CD8-positive, alpha-beta memory T cell (primary cell): Measurements from ENCODE around the gene RREB1. TPM values are rescaled to one million over a fixed set of nuclear protein-coding genes. Genes with fewer than 3 reads are reported as not detected.

ENCODE experiments used
- CTCF ChIA-PET: fragments of 350-600 bp; sonication (Branson Sonifier 250); formaldehyde crosslinking; loops from one replicate; lab custom pipeline; 2021; ENCODE audit warnings: antibody characterized with exemption; lab: Charles Lee
- POLR2A ChIA-PET: fragments of 350-600 bp; sonication (Branson Sonifier 250); formaldehyde crosslinking; loops from one replicate; lab custom pipeline; 2021; ENCODE audit warnings: antibody characterized with exemption; lab: Charles Lee
- DNase-seq, 5 donors: peaks; one replicate each; pipeline versions ENCODE4 v3.0.0 to v3.0.0-alpha.2; 2020 to 2022; ENCODE audit warnings: mixed read lengths in 1 of 5
- H3K27ac ChIP-seq: one replicate; pipeline ENCODE4 v1.7.0; 2013; ENCODE audit warnings: low read depth, mild to moderate bottlenecking, low read length, moderate library complexity
- H3K27me3 ChIP-seq: 2 replicates; pipeline ENCODE4 v1.7.0; 2013; ENCODE audit warnings: low read length, mild to moderate bottlenecking; ENCODE audit not compliant: insufficient read depth, poor library complexity, severe bottlenecking
- H3K36me3 ChIP-seq: 2 replicates; pipeline ENCODE4 v1.7.0; 2013; ENCODE audit warnings: mild to moderate bottlenecking, low read length, moderate library complexity; ENCODE audit not compliant: insufficient read depth
- H3K4me1 ChIP-seq: 2 replicates; pipeline ENCODE4 v1.7.0; 2013; ENCODE audit warnings: mild to moderate bottlenecking, low read length, moderate library complexity; ENCODE audit not compliant: insufficient read depth
- H3K4me3 ChIP-seq: 2 replicates; pipeline ENCODE4 v1.7.0; 2013; ENCODE audit warnings: mild to moderate bottlenecking, low read length
- H3K9me3 ChIP-seq: 2 replicates; pipeline ENCODE4 v1.7.0; 2013; ENCODE audit warnings: mild to moderate bottlenecking, low read length
- H3K27ac Mint-ChIP-seq, 8 donors: one replicate each; pipeline ENCODE4 v1.8.0; 2020 to 2021; ENCODE audit warnings: mixed read lengths in 8 of 8, mild to moderate bottlenecking in 6 of 8, inconsistent platforms in 3 of 8, moderate library complexity in 3 of 8
- H3K27me3 Mint-ChIP-seq, 2 donors: one replicate each; pipeline ENCODE4 v1.8.0; 2020 to 2021; ENCODE audit warnings: mixed read lengths in 2 of 2, mild to moderate bottlenecking in 1 of 2, moderate library complexity in 1 of 2
- H3K36me3 Mint-ChIP-seq, 3 donors: one replicate each; pipeline ENCODE4 v1.8.0; 2020 to 2021; ENCODE audit warnings: mixed read lengths in 3 of 3, inconsistent platforms in 1 of 3, mild to moderate bottlenecking in 1 of 3
- H3K4me1 Mint-ChIP-seq, 3 donors: one replicate each; pipeline ENCODE4 v1.8.0; 2020 to 2021; ENCODE audit warnings: mixed read lengths in 3 of 3, inconsistent platforms in 1 of 3, mild to moderate bottlenecking in 1 of 3
- H3K4me3 Mint-ChIP-seq, 7 donors: one replicate each; pipeline ENCODE4 v1.8.0; 2020 to 2021; ENCODE audit warnings: mixed read lengths in 7 of 7, mild to moderate bottlenecking in 6 of 7, moderate library complexity in 4 of 7, inconsistent platforms in 2 of 7
- H3K9me3 Mint-ChIP-seq, 5 donors: one replicate each; pipeline ENCODE4 v1.8.0; 2020 to 2022; ENCODE audit warnings: mixed read lengths in 5 of 5, mild to moderate bottlenecking in 3 of 5, moderate library complexity in 2 of 5, inconsistent platforms in 1 of 5
- polyA plus RNA-seq: library from polyadenylated mRNA; unstranded; fragments of 300-500 nt; fragmentation: Illumina TruSeq; gene quantifications from one replicate; pipeline ENCODE4 v1.2.3, GENCODE V29; 2021
- total RNA-seq, 2 experiments: library from RNA; stranded (reverse); gene quantifications; one replicate each; pipeline ENCODE4 v1.2.3, GENCODE V29; 2021

RREB1 gene
- total and polyA plus RNA-seq, 3 experiments from 2014 or later, result 8.5 to 18.7 (median 17.7) TPM

GRCh38 chr6:7085911-7086310 is 21.9 kb upstream of the RREB1 start:
- Histone ChIP-seq H3K4me1 (peaks cover 26% of the 10 kb centered on the region), H3K9me3 (no peaks in the 10 kb centered on the region), H3K4me3 (no peak overlapping the region), H3K27ac (no peak overlapping the region), H3K27me3 (no peaks in the 10 kb centered on the region), H3K36me3 (no peaks in the 10 kb centered on the region)
- CTCF ChIA-PET, result interaction anchor here (0.7 to 3.2 kb wide), 5 partner anchors 9 to 166 kb away, joined by 3 to 18 read pairs (median 8); partner anchors contain the start of gene RREB1
- no peak for DNase-seq
- Mint-ChIP-seq H3K27me3 (no peaks in the 10 kb centered on the region), H3K9me3 (no peaks in the 10 kb centered on the region), H3K27ac (peak overlapping the region in 4 of 8 donors; percentile 82 to 93 (median 86)), H3K36me3 (peaks cover 0 to 2% (median 0%) of the 10 kb centered on the region in 3 donors), H3K4me3 (peak overlapping the region in 5 of 7 donors; percentile 80 to 87 (median 84)), H3K4me1 (peaks cover 24 to 28% (median 26%) of the 10 kb centered on the region in 3 donors)
- POLR2A ChIA-PET, result interaction anchor here (0.6 to 2.9 kb wide), 4 partner anchors 20 to 476 kb away, joined by 3 to 15 read pairs (median 6); partner anchors contain the start of gene RREB1

GRCh38 chr6:7086488-7086887 is 21.3 kb upstream of the RREB1 start:
- H3K36me3 Mint-ChIP-seq, result peaks cover 0 to 2% (median 0%) of the 10 kb centered on the region in 3 donors
- Histone ChIP-seq H3K4me1 (peaks cover 26% of the 10 kb centered on the region), H3K9me3 (no peaks in the 10 kb centered on the region), H3K4me3 (peak overlapping the region; percentile 21), H3K36me3 (no peaks in the 10 kb centered on the region), H3K27ac (no peak overlapping the region), H3K27me3 (no peaks in the 10 kb centered on the region)
- H3K9me3 Mint-ChIP-seq, result no peaks in the 10 kb centered on the region
- ChIA-PET CTCF (interaction anchor here (0.7 to 3.2 kb wide), 8 partner anchors 9 to 166 kb away, joined by 3 to 18 read pairs (median 6); partner anchors contain the start of gene RREB1), POLR2A (interaction anchor here (0.6 to 2.9 kb wide), 5 partner anchors 20 to 477 kb away, joined by 3 to 15 read pairs (median 3); partner anchors contain the start of gene RREB1)
- DNase-seq, result peak in 3 of 5 donors; percentile 36 to 57 (median 50)
- peaks cover 24 to 28% (median 26%) of the 10 kb centered on the region in 3 donors for H3K4me1 Mint-ChIP-seq
- peak overlapping the region; percentile 68 to 92 (median 84) for H3K4me3 Mint-ChIP-seq
- peak overlapping the region; percentile 62 to 97 (median 86) for H3K27ac Mint-ChIP-seq
- no peaks in the 10 kb centered on the region for H3K27me3 Mint-ChIP-seq

- POLR2A ChIA-PET, result interaction anchor here (1.2 to 2.9 kb wide), 4 partner anchors 13 to 25 kb away, joined by 3 to 15 read pairs (median 7); partner anchors contain the start of gene RREB1
- H3K27ac ChIP-seq, result no peak overlapping the region
- H3K9me3 ChIP-seq, result no peaks in the 10 kb centered on the region
- H3K27me3 ChIP-seq, result no peaks in the 10 kb centered on the region
- H3K4me1 Mint-ChIP-seq, result peaks cover 24 to 28% (median 26%) of the 10 kb centered on the region in 3 donors
- peaks cover 26% of the 10 kb centered on the region for H3K4me1 ChIP-seq
- H3K4me3 Mint-ChIP-seq, result peak overlapping the region; percentile 68 to 92 (median 84)
- H3K36me3 Mint-ChIP-seq, result peaks cover 0 to 2% (median 0%) of the 10 kb centered on the region in 3 donors
- DNase-seq, result no peak
- CTCF ChIA-PET, result interaction anchor here (1.1 to 3.2 kb wide), 9 partner anchors 10 to 328 kb away, joined by 3 to 18 read pairs (median 5); partner anchors contain the start of gene RREB1
- peak overlapping the region; percentile 21 for H3K4me3 ChIP-seq
- H3K9me3 Mint-ChIP-seq, result no peaks in the 10 kb centered on the region
- no peaks in the 10 kb centered on the region for H3K36me3 ChIP-seq
- H3K27ac Mint-ChIP-seq, result peak overlapping the region; percentile 62 to 97 (median 86)
- no peaks in the 10 kb centered on the region for H3K27me3 Mint-ChIP-seq
These were observed 20.7 kb upstream of the RREB1 start for GRCh38 chr6:7087066-7087465.

GRCh38 chr6:7087491-7087979 is 20.2 kb upstream of the RREB1 start:
- H3K27ac ChIP-seq, result no peak overlapping the region
- peaks cover 0 to 2% (median 0%) of the 10 kb centered on the region in 3 donors for H3K36me3 Mint-ChIP-seq
- peak overlapping the region; percentile 21 for H3K4me3 ChIP-seq

GRCh38 chr6:7088076-7088742 is 19.6 kb upstream of the RREB1 start:
- no peaks in the 10 kb centered on the region for H3K27me3 ChIP-seq
- CTCF ChIA-PET, result interaction anchor here (1.1 to 3.2 kb wide), 8 partner anchors 11 to 329 kb away, joined by 3 to 18 read pairs (median 6); partner anchors contain the start of gene RREB1
- H3K4me3 ChIP-seq, result no peak overlapping the region
- H3K4me1 ChIP-seq, result peaks cover 26% of the 10 kb centered on the region
- Mint-ChIP-seq H3K27me3 (no peaks in the 10 kb centered on the region), H3K4me1 (peaks cover 24 to 28% (median 26%) of the 10 kb centered on the region in 3 donors), H3K4me3 (peak overlapping the region; percentile 68 to 92 (median 84)), H3K9me3 (no peaks in the 10 kb centered on the region), H3K27ac (peak overlapping the region; percentile 43 to 97 (median 80)), H3K36me3 (peaks cover 0 to 2% (median 0%) of the 10 kb centered on the region in 3 donors)
- no peaks in the 10 kb centered on the region for H3K36me3 ChIP-seq
- no peak for DNase-seq
- POLR2A ChIA-PET, result interaction anchor here (1.2 to 2.9 kb wide), 4 partner anchors 15 to 24 kb away, joined by 3 to 15 read pairs (median 7); partner anchors contain the start of gene RREB1
- H3K9me3 ChIP-seq, result no peaks in the 10 kb centered on the region
- H3K27ac ChIP-seq, result no peak overlapping the region

More at GRCh38 chr6:7087491-7087979, 20.2 kb upstream of the RREB1 start:
- Mint-ChIP-seq H3K27ac (peak overlapping the region; percentile 43 to 97 (median 83)), H3K4me1 (peaks cover 24 to 28% (median 26%) of the 10 kb centered on the region in 3 donors), H3K27me3 (no peaks in the 10 kb centered on the region), H3K9me3 (no peaks in the 10 kb centered on the region), H3K4me3 (peak overlapping the region; percentile 68 to 92 (median 84))
- Histone ChIP-seq H3K9me3 (no peaks in the 10 kb centered on the region), H3K27me3 (no peaks in the 10 kb centered on the region), H3K36me3 (no peaks in the 10 kb centered on the region), H3K4me1 (peaks cover 26% of the 10 kb centered on the region)
- POLR2A ChIA-PET, result interaction anchor here (1.2 to 2.9 kb wide), 4 partner anchors 14 to 24 kb away, joined by 3 to 15 read pairs (median 7); partner anchors contain the start of gene RREB1
- CTCF ChIA-PET, result interaction anchor here (1.1 to 3.2 kb wide), 9 partner anchors 10 to 328 kb away, joined by 3 to 18 read pairs (median 5); partner anchors contain the start of gene RREB1
- DNase-seq, result peak in 2 of 5 donors; percentile 40 to 53

- Mint-ChIP-seq H3K36me3 (peaks cover 0 to 1% (median 0%) of the 10 kb centered on the region in 3 donors), H3K4me1 (peaks cover 0 to 3% (median 0%) of the 10 kb centered on the region in 3 donors), H3K27me3 (peaks cover 4 to 5% of the 10 kb centered on the region in 2 donors), H3K9me3 (no peaks in the 10 kb centered on the region), H3K27ac (no peak overlapping the region), H3K4me3 (no peak overlapping the region)
- Histone ChIP-seq H3K27me3 (no peaks in the 10 kb centered on the region), H3K36me3 (no peaks in the 10 kb centered on the region), H3K27ac (no peak overlapping the region), H3K9me3 (no peaks in the 10 kb centered on the region), H3K4me3 (no peak overlapping the region), H3K4me1 (no peaks in the 10 kb centered on the region)
- DNase-seq, result no peak
- ChIA-PET CTCF (interaction anchor here (2.8 kb wide), 1 partner anchor 12 kb away, joined by 10 read pairs; no protein-coding TSS in a partner anchor), POLR2A (no interaction called here)
These were observed 8.8 kb upstream of the RREB1 start for GRCh38 chr6:7098993-7099392.

- no peak for DNase-seq
- Histone ChIP-seq H3K9me3 (no peaks in the 10 kb centered on the region), H3K27me3 (no peaks in the 10 kb centered on the region), H3K4me1 (no peaks in the 10 kb centered on the region), H3K36me3 (no peaks in the 10 kb centered on the region), H3K27ac (no peak overlapping the region), H3K4me3 (no peak overlapping the region)
- Mint-ChIP-seq H3K27me3 (peaks cover 4 to 5% of the 10 kb centered on the region in 2 donors), H3K4me3 (no peak overlapping the region), H3K9me3 (no peaks in the 10 kb centered on the region), H3K36me3 (peaks cover 0 to 1% (median 0%) of the 10 kb centered on the region in 3 donors), H3K4me1 (peaks cover 0 to 3% (median 0%) of the 10 kb centered on the region in 3 donors), H3K27ac (no peak overlapping the region)
- ChIA-PET CTCF (interaction anchor here (2.8 kb wide), 1 partner anchor 13 kb away, joined by 10 read pairs; no protein-coding TSS in a partner anchor), POLR2A (no interaction called here)
These were observed 7.5 kb upstream of the RREB1 start for GRCh38 chr6:7100072-7100752.
